Measurements from ENCODE around the gene HOXD4. TPM values are rescaled to one million over a fixed set of nuclear protein-coding genes. Genes with fewer than 3 reads are reported as not detected.
A peak's percentile ranks its signal among the peaks of the same experiment; 100 is the strongest.

Gene HOXD4
- total RNA-seq, 2 experiments from 2014 or later = not detected

- no peak overlapping the region for H3K27ac Mint-ChIP-seq
- H3K36me3 Mint-ChIP-seq = peaks cover 4% of the 10 kb centered on the region
- peaks cover 91% of the 10 kb centered on the region for H3K27me3 Mint-ChIP-seq
- POLR2A ChIA-PET = interaction anchor here (0.6 kb wide), 1 partner anchor 463 kb away, joined by 5 read pairs; no protein-coding TSS in a partner anchor
- DNase-seq = no peak
- H3K4me3 Mint-ChIP-seq = no peak overlapping the region
- ATAC-seq (ENCODE audit: low read depth) = no peak
- H3K9me3 Mint-ChIP-seq = peaks cover 3% of the 10 kb centered on the region
- peaks cover 9% of the 10 kb centered on the region for H3K4me1 Mint-ChIP-seq
Observed at GRCh38 chr2:176175709-176176607, 24.6 kb downstream of the HOXD4 start.

- H3K36me3 Mint-ChIP-seq = peaks cover 4% of the 10 kb centered on the region
- H3K27me3 Mint-ChIP-seq = peaks cover 85% of the 10 kb centered on the region
- DNase-seq (no peak), ATAC-seq (ENCODE audit: low read depth) (no peak)
- H3K27ac Mint-ChIP-seq = no peak overlapping the region
- H3K4me3 Mint-ChIP-seq = peak overlapping the region; percentile 75
- POLR2A ChIA-PET = no interaction called here
- H3K9me3 Mint-ChIP-seq = peaks cover 2% of the 10 kb centered on the region
- H3K4me1 Mint-ChIP-seq = peaks cover 6% of the 10 kb centered on the region
Observed at GRCh38 chr2:176177580-176178037, 26.3 kb downstream of the HOXD4 start.

GRCh38 chr2:176178038-176178756, 26.8 kb downstream of the HOXD4 start:
- POLR2A ChIA-PET = no interaction called here
- Mint-ChIP-seq H3K4me3 (peak overlapping the region; percentile 75), H3K27me3 (peaks cover 85% of the 10 kb centered on the region), H3K9me3 (no peaks in the 10 kb centered on the region), H3K27ac (no peak overlapping the region), H3K36me3 (peaks cover 2% of the 10 kb centered on the region), H3K4me1 (peaks cover 4% of the 10 kb centered on the region)
- DNase-seq (no peak), ATAC-seq (ENCODE audit: low read depth) (peak; percentile 31)

- DNase-seq (no peak), ATAC-seq (ENCODE audit: low read depth) (no peak)
- Mint-ChIP-seq H3K4me3 (peak overlapping the region; percentile 34), H3K4me1 (peaks cover 4% of the 10 kb centered on the region), H3K36me3 (peaks cover 2% of the 10 kb centered on the region), H3K9me3 (no peaks in the 10 kb centered on the region), H3K27ac (no peak overlapping the region), H3K27me3 (peaks cover 85% of the 10 kb centered on the region)
- POLR2A ChIA-PET = no interaction called here
Observed at GRCh38 chr2:176178757-176179295, 27.5 kb downstream of the HOXD4 start.

- H3K27ac Mint-ChIP-seq = no peak overlapping the region
- no peaks in the 10 kb centered on the region for H3K9me3 Mint-ChIP-seq
- H3K27me3 Mint-ChIP-seq = peaks cover 82% of the 10 kb centered on the region
- DNase-seq = no peak
- peaks cover 2% of the 10 kb centered on the region for H3K36me3 Mint-ChIP-seq
- H3K4me3 Mint-ChIP-seq = no peak overlapping the region
- H3K4me1 Mint-ChIP-seq = peaks cover 4% of the 10 kb centered on the region
- ATAC-seq (ENCODE audit: low read depth) = no peak
- POLR2A ChIA-PET = no interaction called here
Observed at GRCh38 chr2:176181551-176181950, 30.2 kb downstream of the HOXD4 start.

- POLR2A ChIA-PET = no interaction called here
- H3K9me3 Mint-ChIP-seq = no peaks in the 10 kb centered on the region
- no peak overlapping the region for H3K4me3 Mint-ChIP-seq
Observed at GRCh38 chr2:176182671-176183070, 31.3 kb downstream of the HOXD4 start.

GRCh38 chr2:176184749-176185148, 33.4 kb downstream of the HOXD4 start:
- no peak for DNase-seq
- H3K36me3 Mint-ChIP-seq = no peaks in the 10 kb centered on the region
- no peak overlapping the region for H3K4me3 Mint-ChIP-seq
- no peak overlapping the region for H3K27ac Mint-ChIP-seq
- POLR2A ChIA-PET = no interaction called here
- no peaks in the 10 kb centered on the region for H3K9me3 Mint-ChIP-seq
- peaks cover 76% of the 10 kb centered on the region for H3K27me3 Mint-ChIP-seq
- no peak for ATAC-seq (ENCODE audit: low read depth)
- H3K4me1 Mint-ChIP-seq = peaks cover 10% of the 10 kb centered on the region

More at GRCh38 chr2:176182671-176183070, 31.3 kb downstream of the HOXD4 start:
- no peaks in the 10 kb centered on the region for H3K36me3 Mint-ChIP-seq
- peaks cover 9% of the 10 kb centered on the region for H3K4me1 Mint-ChIP-seq
- no peak overlapping the region for H3K27ac Mint-ChIP-seq
- peaks cover 80% of the 10 kb centered on the region for H3K27me3 Mint-ChIP-seq
- ATAC-seq (ENCODE audit: low read depth) (no peak), DNase-seq (no peak)

GRCh38 chr2:176186024-176186423, 34.7 kb downstream of the HOXD4 start:
- POLR2A ChIA-PET = no interaction called here
- peaks cover 10% of the 10 kb centered on the region for H3K4me1 Mint-ChIP-seq
- no peak for DNase-seq
- H3K9me3 Mint-ChIP-seq = no peaks in the 10 kb centered on the region
- no peak for ATAC-seq (ENCODE audit: low read depth)
- H3K27ac Mint-ChIP-seq = no peak overlapping the region
- H3K27me3 Mint-ChIP-seq = peaks cover 77% of the 10 kb centered on the region
- H3K4me3 Mint-ChIP-seq = no peak overlapping the region
- H3K36me3 Mint-ChIP-seq = no peaks in the 10 kb centered on the region

- Mint-ChIP-seq H3K27me3 (peaks cover 87% of the 10 kb centered on the region), H3K9me3 (no peaks in the 10 kb centered on the region), H3K36me3 (no peaks in the 10 kb centered on the region), H3K27ac (no peak overlapping the region), H3K4me1 (peaks cover 10% of the 10 kb centered on the region), H3K4me3 (peak overlapping the region; percentile 77)
- DNase-seq (peak; percentile 36), ATAC-seq (ENCODE audit: low read depth) (no peak)
- POLR2A ChIA-PET = no interaction called here
Observed at GRCh38 chr2:176187200-176187898, 36.0 kb downstream of the HOXD4 start.

- Mint-ChIP-seq H3K4me1 (peaks cover 10% of the 10 kb centered on the region), H3K27ac (no peak within 1 kb of the TSS), H3K27me3 (peaks cover 87% of the 10 kb centered on the region), H3K4me3 (peak within 1 kb of the TSS; percentile 77), H3K9me3 (no peaks in the 10 kb centered on the region), H3K36me3 (no peaks in the 10 kb centered on the region)
- ATAC-seq (ENCODE audit: low read depth) (peak; percentile 46), DNase-seq (peak; percentile 42)
- POLR2A ChIA-PET = no interaction called here
Observed at GRCh38 chr2:176187899-176188773, 36.8 kb downstream of the HOXD4 start, which contains the start of gene HOXD1. TSS of gene HOXD1 (plus strand) at chr2:176188668. CDS start at chr2:176188802, 134 bp downstream.

GRCh38 chr2:176188774-176189680, 37.7 kb downstream of the HOXD4 start:
- Mint-ChIP-seq H3K36me3 (no peaks in the 10 kb centered on the region), H3K27me3 (peaks cover 85% of the 10 kb centered on the region), H3K9me3 (no peaks in the 10 kb centered on the region), H3K27ac (no peak overlapping the region), H3K4me1 (peaks cover 10% of the 10 kb centered on the region), H3K4me3 (peak overlapping the region; percentile 55)
- DNase-seq = peak; percentile 54
- ATAC-seq (ENCODE audit: low read depth) = peak; percentile 31
- POLR2A ChIA-PET = no interaction called here
